Eye (tissue), 1 donor: ENCODE measurements around the gene HOXA3.

ENCODE experiments used
- DNase-seq: peaks from one replicate; pipeline ENCODE4 v3.0.0-alpha.2; 2015

The HOXA3 gene

DNA sequence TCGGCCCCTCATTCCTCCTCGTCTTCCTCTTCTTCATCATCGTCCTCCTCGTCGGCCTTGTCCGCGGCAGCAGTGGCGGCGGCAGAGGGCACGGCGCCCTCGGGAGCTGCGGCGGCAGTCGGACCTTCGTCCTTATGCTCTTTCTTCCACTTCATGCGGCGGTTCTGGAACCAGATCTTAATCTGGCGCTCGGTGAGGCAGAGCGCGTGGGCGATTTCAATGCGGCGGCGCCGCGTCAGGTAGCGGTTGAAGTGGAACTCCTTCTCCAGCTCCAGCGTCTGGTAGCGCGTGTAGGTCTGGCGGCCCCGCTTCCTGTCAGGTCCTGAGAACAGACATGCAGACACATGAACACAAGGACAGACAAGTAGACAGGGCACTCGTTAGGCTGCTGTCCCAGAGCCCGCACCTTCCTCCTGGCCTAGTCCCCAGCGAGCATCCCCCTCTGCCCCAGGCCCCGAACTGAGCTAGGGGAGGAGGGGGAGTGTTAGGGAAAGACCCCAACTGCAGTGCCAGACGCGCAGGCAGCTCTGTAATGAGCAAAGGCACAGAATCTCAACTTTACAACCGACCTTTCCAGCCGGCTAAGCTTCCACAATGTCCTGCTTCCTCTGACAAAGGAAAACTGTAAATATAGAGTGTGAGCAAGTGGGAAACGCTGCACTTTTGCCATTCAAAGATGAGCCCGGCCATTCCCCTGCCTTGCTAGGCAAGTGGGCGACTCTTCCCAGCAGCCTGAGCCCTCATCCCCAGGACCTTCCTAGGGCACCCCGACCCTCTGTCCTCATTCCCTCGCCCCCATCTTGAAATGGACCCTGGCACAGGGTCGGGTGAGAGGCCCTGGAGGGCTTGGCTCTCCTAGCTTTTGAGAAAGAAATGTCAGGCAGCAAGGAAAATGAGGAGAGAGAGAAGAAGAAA is 2.8 kb upstream of the HOXA3 start:
- no peak for DNase-seq

DNA sequence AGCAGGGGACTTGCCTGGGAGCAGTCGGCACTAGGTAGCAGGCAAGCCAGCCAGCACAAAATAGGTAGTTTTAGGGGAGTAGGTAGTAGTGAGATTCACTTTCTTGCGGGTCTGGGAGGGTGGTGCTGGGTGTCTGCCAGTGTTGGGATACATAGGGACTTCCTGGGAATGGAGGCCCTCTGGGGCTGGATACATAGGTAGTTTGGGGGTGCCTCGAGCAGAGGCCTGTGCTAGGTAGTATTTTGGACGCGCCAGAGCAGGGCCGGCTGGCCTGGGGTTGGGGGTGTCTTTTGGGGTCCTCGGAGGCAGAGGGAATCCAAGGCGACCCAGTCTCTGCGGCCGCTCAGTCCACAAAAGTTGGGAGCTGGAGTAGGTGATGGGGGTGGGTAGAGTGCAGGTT is 2.0 kb upstream of the HOXA3 start:
- no peak for DNase-seq

DNA sequence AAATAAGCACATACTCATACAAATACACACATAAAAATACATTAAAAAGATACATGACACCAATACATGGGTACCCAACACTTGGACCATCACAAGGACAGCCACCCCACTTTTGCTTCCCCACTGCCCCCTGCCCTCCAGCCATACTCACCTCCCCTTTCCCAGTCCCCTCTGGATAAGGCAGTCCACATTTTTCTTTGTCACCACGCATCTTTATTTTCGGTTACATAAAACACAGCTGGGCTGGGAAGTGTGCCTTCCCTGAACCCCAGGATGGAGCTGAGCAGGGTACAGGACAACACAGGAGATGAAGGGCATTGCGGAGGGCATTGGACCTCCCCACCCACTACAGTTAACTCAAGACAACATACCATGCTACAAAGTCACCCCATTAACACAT is 1.1 kb upstream of the HOXA3 start:
- no peak for DNase-seq

DNA sequence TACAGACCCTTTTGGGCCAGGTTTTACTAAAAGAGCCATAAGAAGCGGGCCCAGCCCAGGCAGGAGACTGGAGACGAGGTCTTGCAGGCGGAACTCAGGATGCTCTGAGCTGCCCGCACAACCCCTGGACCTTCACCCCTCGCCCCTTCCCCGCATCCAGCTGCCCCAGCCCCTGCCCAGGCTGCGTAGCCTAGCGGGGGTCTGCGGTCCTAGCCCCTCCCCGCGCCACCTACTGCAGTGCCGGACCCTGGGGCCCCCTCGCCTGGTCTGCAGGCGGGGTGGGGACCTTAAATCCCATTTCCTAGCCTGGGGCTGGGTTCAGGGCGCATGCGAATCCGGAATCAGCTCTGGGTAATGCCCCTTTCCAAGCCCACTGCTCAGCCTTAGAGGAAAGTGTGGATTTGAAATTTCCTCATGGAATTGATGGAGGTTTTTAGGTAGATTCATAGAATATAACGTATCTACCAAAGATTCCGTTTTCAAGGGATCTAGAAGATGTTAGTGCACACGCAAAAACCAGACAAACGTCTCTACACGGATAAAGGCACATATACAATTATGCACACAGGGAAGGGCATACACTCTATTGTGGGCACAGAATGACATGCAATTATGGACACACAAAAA is 546 bp upstream of the HOXA3 start:
- no peak for DNase-seq

DNA sequence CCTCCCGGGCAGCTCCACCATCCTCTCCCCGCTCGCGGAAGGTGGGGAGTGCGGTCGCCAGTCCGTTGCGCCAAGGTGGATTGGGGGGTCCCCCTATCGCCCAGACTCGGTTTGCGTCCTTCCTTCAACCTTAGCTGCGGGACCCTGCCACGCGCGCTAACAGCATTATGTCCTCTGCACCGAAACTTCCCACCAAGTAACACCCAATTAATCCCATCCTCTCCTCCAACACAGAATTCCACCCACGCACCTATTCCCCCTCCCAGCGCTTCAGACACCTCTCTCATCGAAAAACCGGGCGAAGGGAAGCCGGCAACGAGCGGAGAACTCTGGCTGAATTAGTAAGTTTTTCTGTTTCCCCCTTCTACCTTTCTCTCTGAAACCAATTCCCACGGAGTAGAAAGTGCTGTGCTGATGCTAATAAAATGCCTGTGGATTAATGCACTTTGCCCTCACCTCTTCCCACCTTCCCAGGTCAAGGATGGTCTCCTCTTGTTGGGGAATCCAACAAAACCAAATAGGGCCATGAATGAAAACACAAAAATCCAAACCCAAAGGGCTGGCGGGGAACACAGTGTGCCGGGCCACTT is 947 bp downstream of the HOXA3 start:
- no peak for DNase-seq

DNA sequence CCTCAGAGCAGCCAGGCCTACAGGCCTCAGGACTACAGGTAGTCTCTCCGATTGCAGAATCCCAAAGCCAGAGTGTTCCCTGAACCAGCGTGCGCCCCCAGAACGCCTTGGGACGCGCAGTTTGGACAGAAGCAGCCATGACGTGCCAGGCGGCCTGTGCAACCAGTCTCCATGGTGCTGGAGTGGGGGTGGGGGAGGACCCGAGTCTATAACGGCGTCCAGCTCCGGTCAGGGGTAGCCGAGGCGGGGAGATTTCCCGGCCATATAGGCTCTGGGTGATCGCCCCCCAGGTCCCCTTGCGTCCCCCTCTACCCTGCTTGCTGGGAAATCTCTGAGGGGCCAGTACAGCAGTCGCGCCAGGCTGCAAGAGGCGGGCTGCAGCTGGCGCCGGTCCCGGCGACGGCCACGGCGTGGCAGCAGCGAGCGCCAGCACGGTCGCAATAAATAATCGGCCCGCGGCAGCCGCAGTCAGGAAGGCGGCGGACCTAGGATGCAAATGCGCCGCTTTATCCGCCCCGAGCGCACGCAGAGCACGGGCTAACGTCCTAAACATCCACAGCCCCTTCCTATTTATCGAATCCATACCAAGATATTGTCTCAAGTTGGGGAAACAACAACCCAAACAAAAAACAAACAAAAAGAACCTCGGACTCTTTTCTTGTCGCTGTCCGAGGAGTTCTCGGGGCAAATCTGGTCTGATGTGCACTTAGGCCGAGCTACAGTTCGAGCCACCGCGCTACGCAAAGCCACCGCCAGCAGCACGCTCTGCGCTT is 1.6 kb downstream of the HOXA3 start:
- DNase-seq: peak; percentile 90

DNA sequence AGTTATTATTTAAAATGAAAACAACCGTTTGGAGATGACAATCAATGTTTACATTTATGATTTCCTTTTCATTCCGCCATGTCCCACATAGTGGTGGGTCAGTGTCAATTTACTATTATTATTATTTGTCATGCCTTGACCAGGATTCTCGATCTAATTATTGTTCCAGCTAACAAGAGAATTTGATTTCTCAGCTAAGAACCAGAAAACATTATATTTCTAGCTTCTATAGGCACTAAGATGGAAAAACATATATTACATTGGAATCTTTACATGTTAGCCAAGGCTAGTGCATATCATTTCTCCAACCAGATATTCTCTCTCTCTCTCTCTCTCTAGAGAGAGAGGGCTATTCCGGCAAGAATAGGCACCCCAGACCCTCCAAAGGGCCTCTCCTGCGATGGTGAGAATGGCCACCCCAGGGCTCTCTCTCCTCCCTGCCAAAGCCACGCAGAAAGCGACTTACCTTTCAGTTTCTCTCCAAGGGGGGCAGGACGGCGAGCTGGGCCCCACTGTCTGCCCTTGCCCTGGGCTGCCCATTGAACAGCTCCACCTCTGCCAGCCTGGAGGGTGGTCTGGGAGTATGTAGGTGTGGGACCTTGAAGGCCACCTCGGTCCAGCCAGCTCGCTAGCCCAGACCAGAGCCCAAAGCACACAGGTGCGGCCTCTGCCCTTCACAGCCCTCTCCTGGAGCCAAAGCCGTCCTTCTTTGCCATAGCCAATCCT is 2.4 kb downstream of the HOXA3 start:
- DNase-seq: no peak

DNA sequence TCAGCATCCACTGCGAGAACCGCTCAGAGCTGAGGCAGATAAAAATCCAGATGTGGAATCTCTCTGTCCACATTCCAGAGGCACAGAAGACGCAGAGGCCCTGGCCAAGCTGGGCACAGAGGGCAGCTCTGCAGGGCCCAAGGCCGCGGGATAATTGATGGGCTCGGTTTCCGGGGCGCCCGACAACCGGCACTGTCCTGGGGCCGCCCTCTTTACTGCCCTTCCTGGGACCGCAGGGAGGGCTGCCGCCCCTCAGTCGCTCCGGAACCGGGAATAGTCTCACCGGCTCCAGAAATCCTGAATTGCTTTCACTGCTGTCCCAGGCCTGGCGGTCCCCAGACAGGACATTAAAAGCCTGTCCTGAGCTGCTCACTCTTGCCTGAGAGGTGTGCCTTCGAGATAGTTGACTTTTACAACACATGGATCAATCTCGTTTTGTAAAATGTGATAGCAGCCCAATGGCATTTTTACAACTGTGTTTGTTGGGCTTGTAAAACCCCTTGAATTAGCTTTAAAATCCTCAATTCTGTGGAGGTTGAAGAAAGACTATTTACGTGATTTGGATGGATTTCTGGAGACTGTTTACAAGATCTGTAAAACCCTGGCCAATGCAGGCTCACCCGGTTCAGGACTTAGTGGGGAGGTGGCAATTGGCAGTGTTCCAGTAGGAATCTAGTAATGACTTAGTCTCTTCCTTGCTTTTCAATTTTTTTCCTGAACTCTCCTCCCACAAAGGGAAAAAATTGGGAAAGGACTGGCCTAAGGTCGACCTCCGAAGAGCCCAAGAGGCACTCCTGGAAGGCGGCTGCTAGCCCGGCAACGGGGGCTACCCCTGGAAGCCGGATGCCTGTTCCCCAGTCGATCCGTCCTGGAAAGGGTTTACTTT is 3.4 kb downstream of the HOXA3 start:
- no peak for DNase-seq

DNA sequence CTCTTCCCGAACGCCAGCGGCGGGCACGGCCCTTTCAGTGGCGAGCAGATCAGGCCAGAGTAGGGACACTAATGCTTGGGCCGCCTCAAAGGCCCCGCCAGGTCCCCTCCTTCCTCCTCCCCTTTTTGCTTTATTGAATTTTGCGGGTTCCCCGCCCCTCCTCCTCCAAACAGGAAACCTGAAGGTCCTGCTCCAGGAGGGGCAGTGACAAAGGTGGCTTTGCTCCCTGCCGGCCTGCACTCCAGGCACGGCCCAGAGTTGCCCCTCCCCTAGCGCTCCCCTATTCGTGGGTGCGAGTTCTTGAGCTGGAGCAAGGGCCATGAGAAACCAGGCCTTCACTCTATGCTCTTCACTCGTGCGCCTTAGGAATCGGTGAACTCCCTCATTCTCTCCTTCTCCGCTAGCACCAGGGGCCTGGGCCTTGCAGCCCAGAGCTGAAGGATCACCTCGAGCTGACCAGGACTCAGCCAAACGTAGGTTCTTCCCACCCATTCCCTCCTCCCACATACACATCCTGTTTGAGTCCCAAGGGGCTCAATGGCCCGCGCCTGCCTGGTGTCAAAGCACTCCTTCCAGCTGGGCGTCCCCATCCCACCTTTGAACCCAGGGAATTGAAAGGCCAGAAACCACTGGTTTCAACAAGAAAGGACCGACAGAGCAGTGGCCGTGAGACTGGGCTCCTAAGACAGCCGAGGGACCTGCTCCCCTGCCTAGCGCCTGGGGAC is 4.2 kb downstream of the HOXA3 start:
- DNase-seq: no peak

DNA sequence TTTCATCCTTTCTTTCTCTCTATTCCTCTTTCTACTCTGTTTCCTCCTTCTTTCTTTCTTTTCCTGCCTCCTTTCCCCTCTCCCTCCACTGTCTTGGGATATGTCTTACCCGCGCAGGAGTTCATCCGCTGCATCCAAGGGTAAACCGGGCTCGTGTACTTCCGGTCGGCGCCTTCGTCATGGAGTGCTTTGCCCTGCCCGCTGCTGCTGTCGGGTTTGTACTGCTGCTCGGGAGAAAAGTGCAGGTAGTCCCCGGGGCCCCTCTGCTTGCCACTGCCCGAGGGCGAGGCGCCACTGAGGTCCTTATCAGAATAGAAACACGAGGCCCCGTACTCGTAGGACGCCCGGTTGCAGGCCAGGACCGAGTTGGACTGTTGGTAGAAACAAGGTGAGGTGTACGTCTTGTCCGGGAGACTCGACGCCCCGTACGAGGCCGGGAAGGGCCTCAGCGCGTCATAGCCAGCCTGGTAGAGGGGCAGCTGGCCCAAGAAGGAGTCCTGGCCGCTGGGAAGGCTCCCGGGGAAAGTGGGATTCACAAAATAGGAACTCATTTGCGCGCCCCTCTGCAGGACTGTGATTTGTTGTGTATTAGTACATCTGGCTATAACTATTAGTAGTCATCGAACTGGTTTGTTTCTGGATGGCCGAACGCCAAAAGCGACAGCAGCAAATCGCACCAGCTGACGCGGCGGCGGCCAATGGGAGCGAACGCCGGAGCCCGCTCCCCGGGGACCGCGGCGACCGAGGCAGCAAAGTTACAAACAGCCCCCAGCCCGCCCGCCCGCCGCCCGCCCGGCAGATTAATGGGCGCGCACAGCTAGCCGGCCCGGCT is 5.0 kb downstream of the HOXA3 start, which contains the start of gene HOXA6:
HOXA6 (minus strand) TSS at position 576 of the 832 bp plus-strand sequence; CDS start at position 551, 25 bp downstream.
- DNase-seq: no peak

DNA sequence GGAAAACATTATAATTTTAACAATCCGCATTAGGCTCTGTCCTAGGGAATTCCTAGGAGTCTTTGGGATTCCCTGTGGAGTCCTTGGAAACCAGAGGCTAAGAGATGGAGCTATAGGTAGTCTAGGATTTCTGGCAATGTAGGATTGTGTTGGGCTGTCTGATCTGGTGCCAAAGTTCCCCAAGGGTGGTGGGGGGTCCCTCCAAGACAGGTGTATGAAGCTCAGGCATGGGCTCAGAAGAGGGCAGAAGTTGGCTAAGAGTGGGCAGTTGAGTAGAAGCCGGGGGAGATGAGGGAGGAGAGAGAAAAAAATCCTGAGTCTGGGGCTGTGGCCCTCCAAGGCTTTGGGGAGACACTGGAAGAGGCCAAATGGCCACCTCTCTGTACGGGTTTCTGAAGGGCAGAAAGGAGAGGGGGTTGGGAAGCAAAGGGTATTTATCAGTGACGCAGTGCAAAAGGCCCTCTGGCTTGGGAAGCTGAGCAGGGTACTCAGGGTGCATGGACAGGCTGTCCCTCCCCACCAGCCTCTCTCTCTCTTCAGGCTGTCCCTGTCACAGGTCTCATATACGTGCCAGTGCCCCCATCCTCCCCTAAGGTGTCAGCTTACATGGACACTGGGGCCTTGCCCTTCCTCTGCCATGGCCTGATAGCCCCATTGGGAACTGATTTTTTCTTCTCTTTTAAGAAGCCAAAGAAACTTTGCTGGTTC is 5.7 kb downstream of the HOXA3 start:
- DNase-seq: no peak

DNA sequence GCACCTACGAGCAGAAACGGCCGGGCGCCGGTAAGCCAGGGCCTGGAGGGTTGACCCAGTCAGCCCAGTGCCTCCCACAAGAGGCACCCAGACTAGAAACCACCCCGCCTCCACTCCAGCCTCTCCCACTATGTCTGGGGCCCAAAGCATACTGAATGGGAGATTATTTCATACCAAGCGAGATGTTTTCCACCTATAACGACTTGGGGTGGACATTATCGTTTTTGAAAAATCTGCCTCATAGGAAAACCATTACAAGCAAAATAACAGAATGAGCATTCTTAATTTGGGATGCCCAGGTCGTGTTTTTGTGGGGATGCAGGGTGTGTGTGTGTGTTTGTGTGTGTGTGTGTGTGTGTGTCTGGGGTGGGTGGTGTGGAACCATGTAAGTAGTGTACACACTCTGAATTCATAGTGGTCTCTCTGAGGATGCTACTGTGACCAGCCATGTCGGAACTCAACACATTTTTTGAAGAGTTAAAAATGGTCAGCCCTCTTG is 6.4 kb downstream of the HOXA3 start:
- no peak for DNase-seq

DNA sequence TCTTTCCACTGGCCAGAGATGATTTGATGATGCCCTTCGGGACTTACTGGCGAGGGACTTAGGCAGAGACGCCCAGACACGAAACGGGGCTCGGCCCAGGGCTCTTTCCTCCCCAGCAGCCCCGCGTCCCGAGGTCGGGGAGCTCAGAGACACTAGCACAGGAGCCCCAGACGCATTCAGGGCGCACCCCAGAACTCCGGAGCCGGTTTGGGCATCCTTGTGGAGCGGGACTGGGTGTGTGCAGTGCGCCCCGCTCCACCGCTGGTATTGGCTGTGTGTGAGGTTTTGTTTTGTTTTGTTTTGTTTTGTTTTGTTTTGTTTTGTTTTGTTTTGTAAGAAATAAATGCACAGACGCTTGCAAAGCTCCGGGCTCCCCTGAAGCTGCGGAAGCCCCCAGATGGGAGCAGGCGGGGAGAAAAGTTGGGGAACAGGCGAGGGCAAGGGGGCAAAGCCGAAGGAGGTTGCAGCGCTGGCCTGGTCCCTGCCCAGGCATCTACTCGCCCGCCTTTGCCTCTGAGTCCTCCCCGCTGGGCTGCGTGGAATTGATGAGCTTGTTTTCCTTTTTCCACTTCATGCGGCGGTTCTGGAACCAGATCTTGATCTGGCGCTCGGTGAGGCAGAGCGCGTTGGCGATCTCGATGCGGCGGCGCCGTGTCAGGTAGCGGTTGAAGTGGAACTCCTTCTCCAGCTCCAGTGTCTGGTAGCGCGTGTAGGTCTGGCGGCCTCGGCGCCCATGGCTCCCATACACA is 7.0 kb downstream of the HOXA3 start:
- DNase-seq: no peak

DNA sequence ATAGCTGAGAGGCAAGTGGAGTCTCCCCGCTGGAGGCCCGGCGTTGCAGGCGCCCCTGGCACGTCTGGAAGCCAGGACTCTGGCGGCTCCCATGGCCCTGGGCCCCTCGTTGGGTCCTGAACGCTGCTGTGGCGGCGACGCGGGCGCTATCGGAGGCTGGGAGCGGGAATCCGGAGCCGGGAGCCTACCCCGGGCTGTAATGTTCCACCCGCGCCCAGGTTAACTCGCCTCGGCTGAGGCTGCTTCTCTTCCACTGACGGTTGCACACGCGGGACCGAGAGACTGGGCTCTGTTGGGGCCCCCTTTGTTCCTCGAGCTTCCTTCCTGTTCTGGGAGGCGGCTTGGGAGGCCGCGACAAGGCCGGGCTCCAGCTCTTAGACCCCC is 7.6 kb downstream of the HOXA3 start:
- DNase-seq: no peak

DNA sequence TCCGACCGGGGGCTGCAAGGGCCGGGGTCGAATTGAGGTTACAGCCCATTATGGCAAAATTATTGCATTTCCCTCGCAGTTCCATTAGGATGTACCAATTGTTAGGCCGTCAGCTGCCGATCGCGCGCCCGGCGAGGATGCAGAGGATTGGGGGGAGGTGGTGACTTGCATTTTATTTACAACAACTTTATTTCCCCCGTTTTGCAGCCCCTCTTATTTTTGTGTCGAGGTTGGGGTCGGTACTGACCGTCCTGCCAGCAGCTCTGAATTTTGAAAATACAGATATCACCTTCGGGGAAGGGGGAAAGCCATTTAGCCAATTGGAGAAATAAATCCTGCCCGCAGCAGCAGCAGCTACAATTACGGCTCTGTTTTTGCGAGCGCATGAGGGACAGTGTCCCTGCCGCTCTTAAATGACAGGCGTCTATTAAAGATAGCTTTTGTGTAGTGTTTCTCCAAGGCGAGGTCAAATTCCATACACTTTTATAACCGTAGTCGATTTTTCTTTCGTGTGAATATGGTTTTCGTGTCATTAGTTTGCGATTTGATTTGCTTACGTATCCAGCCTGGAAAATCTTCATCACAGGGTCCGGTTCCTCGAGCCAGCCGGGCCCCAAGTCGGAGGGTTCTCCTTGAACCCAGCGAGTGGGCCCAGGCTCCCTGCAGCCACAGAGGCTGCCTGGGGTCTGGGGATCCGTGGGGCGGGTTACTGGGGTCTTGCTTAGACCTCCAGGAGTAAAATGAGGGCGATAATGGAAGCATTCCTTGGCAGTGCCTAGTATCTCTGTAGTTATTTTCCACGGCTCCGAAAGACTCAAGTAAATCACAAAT is 8.2 kb downstream of the HOXA3 start:
- DNase-seq: no peak

DNA sequence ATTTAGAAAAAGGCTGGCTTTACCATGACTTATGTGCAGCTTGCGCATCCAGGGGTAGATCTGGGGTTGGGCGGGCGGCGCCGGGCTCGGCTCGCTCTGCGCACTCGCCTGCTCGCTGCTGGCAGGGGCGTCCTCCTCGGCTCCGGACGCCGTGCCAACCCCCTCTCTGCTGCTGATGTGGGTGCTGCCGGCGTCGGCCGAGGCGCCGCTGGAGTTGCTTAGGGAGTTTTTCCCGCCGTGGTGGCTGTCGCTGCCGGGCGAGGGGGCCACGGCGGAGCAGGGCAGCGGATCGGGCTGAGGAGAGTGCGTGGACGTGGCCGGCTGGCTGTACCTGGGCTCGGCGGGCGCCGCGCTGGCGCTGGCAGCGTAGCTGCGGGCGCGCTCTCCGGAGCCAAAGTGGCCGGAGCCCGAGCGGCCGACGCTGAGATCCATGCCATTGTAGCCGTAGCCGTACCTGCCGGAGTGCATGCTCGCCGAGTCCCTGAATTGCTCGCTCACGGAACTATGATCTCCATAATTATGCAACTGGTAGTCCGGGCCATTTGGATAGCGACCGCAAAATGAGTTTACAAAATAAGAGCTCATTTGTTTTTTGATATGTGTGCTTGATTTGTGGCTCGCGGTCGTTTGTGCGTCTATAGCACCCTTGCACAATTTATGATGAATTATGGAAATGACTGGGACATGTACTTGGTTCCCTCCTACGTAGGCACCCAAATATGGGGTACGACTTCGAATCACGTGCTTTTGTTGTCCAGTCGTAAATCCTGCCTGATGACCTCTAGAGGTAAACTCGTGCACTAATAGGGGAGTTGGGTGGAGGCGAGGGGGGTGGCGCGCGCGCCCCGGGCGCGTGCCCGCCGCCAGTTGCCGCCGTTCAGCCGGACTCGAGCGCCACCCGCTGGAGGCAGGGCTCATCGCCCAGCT is 9.1 kb downstream of the HOXA3 start, which contains the start of gene HOXA5:
HOXA5 (minus strand) TSS at position 659 of the 927 bp plus-strand sequence; CDS start at position 585, 74 bp downstream.
- DNase-seq: no peak
